Naive B cell (primary cell): ENCODE measurements around the gene BCLAF3. TPM values are rescaled to one million over a fixed set of nuclear protein-coding genes. Genes with fewer than 3 reads are reported as not detected.

ENCODE experiments used
- ATAC-seq, 2 donors: fragments of 150-1000 bp; cut with Tn5 transposase; 2 replicates each; pipeline ENCODE4 v1.10.0; 2021; ENCODE audit warnings: low read depth in 2 of 2, mild to moderate bottlenecking in 2 of 2, moderate library complexity in 2 of 2
- DNase-seq: peaks from one replicate; pipeline ENCODE4 v3.0.0; 2022
- H3K27ac Mint-ChIP-seq, 6 donors: one replicate each; pipeline ENCODE4 v1.8.0; 2020 to 2022; ENCODE audit warnings: mild to moderate bottlenecking in 6 of 6, mixed read lengths in 6 of 6, moderate library complexity in 5 of 6, inconsistent platforms in 2 of 6
- H3K27me3 Mint-ChIP-seq, 3 donors: one replicate each; pipeline ENCODE4 v1.8.0; 2021 to 2022; ENCODE audit warnings: mixed read lengths in 3 of 3, mild to moderate bottlenecking in 1 of 3
- H3K36me3 Mint-ChIP-seq, 2 donors: one replicate each; pipeline ENCODE4 v1.8.0; 2020 to 2022; ENCODE audit warnings: mixed read lengths in 2 of 2, inconsistent platforms in 1 of 2, mild to moderate bottlenecking in 1 of 2
- H3K4me1 Mint-ChIP-seq, 3 donors: one replicate each; pipeline ENCODE4 v1.8.0; 2020 to 2022; ENCODE audit warnings: mixed read lengths in 3 of 3, inconsistent platforms in 1 of 3, mild to moderate bottlenecking in 1 of 3, moderate library complexity in 1 of 3
- H3K4me3 Mint-ChIP-seq, 8 donors: one replicate each; pipeline ENCODE4 v1.8.0; 2020 to 2022; ENCODE audit warnings: mild to moderate bottlenecking in 8 of 8, mixed read lengths in 8 of 8, moderate library complexity in 8 of 8, inconsistent platforms in 2 of 8
- H3K9me3 Mint-ChIP-seq, 7 donors: one replicate each; pipeline ENCODE4 v1.8.0; 2020 to 2022; ENCODE audit warnings: mixed read lengths in 7 of 7, mild to moderate bottlenecking in 5 of 7, inconsistent platforms in 2 of 7, moderate library complexity in 1 of 7
- polyA plus RNA-seq, 6 donors: library from polyadenylated mRNA; unstranded; fragments of 300-500 nt; fragmentation: Illumina TruSeq; gene quantifications; one replicate each; pipeline ENCODE4 v1.2.3, GENCODE V29; 2021; ENCODE audit warnings: low read depth in 6 of 6

BCLAF3 gene
- polyA plus RNA-seq, 6 donors from 2014 or later = 2.7 to 4.8 (median 4.0) TPM

- Mint-ChIP-seq H3K4me1 (no peaks in the 10 kb centered on the region), H3K27ac (no peak overlapping the region), H3K9me3 (no peaks in the 10 kb centered on the region), H3K4me3 (no peak overlapping the region), H3K36me3 (no peaks in the 10 kb centered on the region), H3K27me3 (no peaks in the 10 kb centered on the region)
- no peak for ATAC-seq
- no peak for DNase-seq
Measured at GRCh38 chrX:20005883-20006282, 15.0 kb upstream of the BCLAF3 start.

GRCh38 chrX:20001588-20001987 lies 10.7 kb upstream of the BCLAF3 start:
- peaks cover 0 to 11% (median 0%) of the 10 kb centered on the region in 3 donors for H3K27me3 Mint-ChIP-seq
- peaks cover 0 to 5% (median 0%) of the 10 kb centered on the region in 3 donors for H3K4me1 Mint-ChIP-seq
- no peaks in the 10 kb centered on the region for H3K9me3 Mint-ChIP-seq
- no peak for DNase-seq
- H3K4me3 Mint-ChIP-seq = no peak overlapping the region
- H3K27ac Mint-ChIP-seq = no peak overlapping the region
- ATAC-seq = no peak
- H3K36me3 Mint-ChIP-seq = no peaks in the 10 kb centered on the region

- H3K4me1 Mint-ChIP-seq = peaks cover 11 to 19% (median 14%) of the 10 kb centered on the region in 3 donors
- H3K36me3 Mint-ChIP-seq = no peaks in the 10 kb centered on the region
- peaks cover 0 to 7% (median 4%) of the 10 kb centered on the region in 7 donors for H3K9me3 Mint-ChIP-seq
- ATAC-seq (no peak), DNase-seq (no peak)
- H3K27me3 Mint-ChIP-seq = peaks cover 0 to 4% (median 0%) of the 10 kb centered on the region in 3 donors
- H3K27ac Mint-ChIP-seq = peak overlapping the region; percentile 78 to 98 (median 89)
- peak overlapping the region; percentile 79 to 94 (median 88) for H3K4me3 Mint-ChIP-seq
Measured at GRCh38 chrX:19991350-19991718, 473 bp upstream of the BCLAF3 start.

- peaks cover 13 to 19% (median 14%) of the 10 kb centered on the region in 3 donors for H3K4me1 Mint-ChIP-seq
- H3K4me3 Mint-ChIP-seq = peak overlapping the region; percentile 79 to 93 (median 86)
- H3K36me3 Mint-ChIP-seq = no peaks in the 10 kb centered on the region
- no peaks in the 10 kb centered on the region for H3K27me3 Mint-ChIP-seq
- DNase-seq (no peak), ATAC-seq (peak; percentile 20 to 27)
- peaks cover 0 to 7% (median 4%) of the 10 kb centered on the region in 7 donors for H3K9me3 Mint-ChIP-seq
- peak overlapping the region in 5 of 6 donors; percentile 81 to 95 (median 85) for H3K27ac Mint-ChIP-seq
Measured at GRCh38 chrX:19990151-19990555, 708 bp downstream of the BCLAF3 start.

- Mint-ChIP-seq H3K4me1 (peaks cover 12 to 19% (median 13%) of the 10 kb centered on the region in 3 donors), H3K4me3 (no peak overlapping the region), H3K27me3 (no peaks in the 10 kb centered on the region), H3K27ac (no peak overlapping the region), H3K36me3 (no peaks in the 10 kb centered on the region), H3K9me3 (peaks cover 0 to 7% (median 4%) of the 10 kb centered on the region in 7 donors)
- ATAC-seq = no peak
- DNase-seq = no peak
Measured at GRCh38 chrX:19987856-19988255, 3.0 kb downstream of the BCLAF3 start.

GRCh38 chrX:19986531-19986930 lies 4.3 kb downstream of the BCLAF3 start:
- Mint-ChIP-seq H3K4me3 (peak overlapping the region in 1 of 8 donors; percentile 19), H3K27me3 (no peaks in the 10 kb centered on the region), H3K27ac (no peak overlapping the region), H3K9me3 (peaks cover 0 to 5% (median 3%) of the 10 kb centered on the region in 7 donors), H3K36me3 (no peaks in the 10 kb centered on the region), H3K4me1 (peaks cover 11 to 23% (median 17%) of the 10 kb centered on the region in 3 donors)
- DNase-seq = no peak
- ATAC-seq = no peak

GRCh38 chrX:19981947-19982346 lies 8.9 kb downstream of the BCLAF3 start:
- no peaks in the 10 kb centered on the region for H3K27me3 Mint-ChIP-seq
- H3K4me1 Mint-ChIP-seq = peaks cover 4 to 38% (median 23%) of the 10 kb centered on the region in 3 donors
- peaks cover 0 to 14% of the 10 kb centered on the region in 2 donors for H3K36me3 Mint-ChIP-seq
- no peak for DNase-seq
- H3K27ac Mint-ChIP-seq = peak overlapping the region in 4 of 6 donors; percentile 11 to 90 (median 50)
- H3K9me3 Mint-ChIP-seq = peaks cover 0 to 10% (median 2%) of the 10 kb centered on the region in 7 donors
- H3K4me3 Mint-ChIP-seq = no peak overlapping the region
- ATAC-seq = no peak

- ATAC-seq = no peak
- H3K27me3 Mint-ChIP-seq = no peaks in the 10 kb centered on the region
Measured at GRCh38 chrX:19975845-19976244, 15.0 kb downstream of the BCLAF3 start.

GRCh38 chrX:19972984-19973383 lies 17.9 kb downstream of the BCLAF3 start:
- DNase-seq = no peak
- peaks cover 0 to 10% (median 0%) of the 10 kb centered on the region in 7 donors for H3K9me3 Mint-ChIP-seq
- peaks cover 0 to 16% of the 10 kb centered on the region in 2 donors for H3K36me3 Mint-ChIP-seq
- H3K4me1 Mint-ChIP-seq = peaks cover 6 to 14% (median 11%) of the 10 kb centered on the region in 3 donors
- H3K27ac Mint-ChIP-seq = no peak overlapping the region
- no peak for ATAC-seq
- no peak overlapping the region for H3K4me3 Mint-ChIP-seq
- H3K27me3 Mint-ChIP-seq = no peaks in the 10 kb centered on the region

More at GRCh38 chrX:19975845-19976244, 15.0 kb downstream of the BCLAF3 start:
- Mint-ChIP-seq H3K36me3 (peaks cover 0 to 20% of the 10 kb centered on the region in 2 donors), H3K4me1 (peaks cover 6 to 33% (median 20%) of the 10 kb centered on the region in 3 donors), H3K27ac (peak overlapping the region in 2 of 6 donors; percentile 40 to 69), H3K4me3 (no peak overlapping the region), H3K9me3 (peaks cover 0 to 10% (median 2%) of the 10 kb centered on the region in 7 donors)
- DNase-seq = no peak

- Mint-ChIP-seq H3K27ac (peak overlapping the region in 1 of 6 donors; percentile 44), H3K4me3 (no peak overlapping the region), H3K9me3 (no peaks in the 10 kb centered on the region), H3K4me1 (peaks cover 0 to 2% (median 0%) of the 10 kb centered on the region in 3 donors), H3K36me3 (peaks cover 12 to 13% of the 10 kb centered on the region in 2 donors), H3K27me3 (no peaks in the 10 kb centered on the region)
- DNase-seq = no peak
- no peak for ATAC-seq
Measured at GRCh38 chrX:19968276-19968675, 22.6 kb downstream of the BCLAF3 start.

GRCh38 chrX:19966056-19966455 lies 24.8 kb downstream of the BCLAF3 start:
- no peaks in the 10 kb centered on the region for H3K9me3 Mint-ChIP-seq
- peaks cover 12 to 13% of the 10 kb centered on the region in 2 donors for H3K36me3 Mint-ChIP-seq
- no peak overlapping the region for H3K4me3 Mint-ChIP-seq
- DNase-seq (no peak), ATAC-seq (no peak)
- H3K27me3 Mint-ChIP-seq = no peaks in the 10 kb centered on the region
- peak overlapping the region in 1 of 6 donors; percentile 39 for H3K27ac Mint-ChIP-seq
- peaks cover 0 to 2% (median 1%) of the 10 kb centered on the region in 3 donors for H3K4me1 Mint-ChIP-seq

- DNase-seq = no peak
- H3K27ac Mint-ChIP-seq = peak overlapping the region in 1 of 6 donors; percentile 27
- H3K27me3 Mint-ChIP-seq = no peaks in the 10 kb centered on the region
- no peaks in the 10 kb centered on the region for H3K9me3 Mint-ChIP-seq
- H3K4me1 Mint-ChIP-seq = peaks cover 0 to 4% (median 2%) of the 10 kb centered on the region in 3 donors
- peaks cover 12 to 13% of the 10 kb centered on the region in 2 donors for H3K36me3 Mint-ChIP-seq
- no peak overlapping the region for H3K4me3 Mint-ChIP-seq
- no peak for ATAC-seq
Measured at GRCh38 chrX:19964017-19964710, 26.7 kb downstream of the BCLAF3 start.

- Mint-ChIP-seq H3K4me1 (peaks cover 0 to 9% (median 0%) of the 10 kb centered on the region in 3 donors), H3K27ac (peak overlapping the region in 1 of 6 donors; percentile 16), H3K4me3 (peak overlapping the region in 1 of 8 donors; percentile 44), H3K9me3 (no peaks in the 10 kb centered on the region), H3K27me3 (no peaks in the 10 kb centered on the region), H3K36me3 (peaks cover 3 to 9% of the 10 kb centered on the region in 2 donors)
- no peak for DNase-seq
- ATAC-seq = no peak
Measured at GRCh38 chrX:19960913-19961312, 29.9 kb downstream of the BCLAF3 start.
